Renal cortical epithelial cell (primary cell): ENCODE measurements around the gene CCT5. TPM values are rescaled to one million over a fixed set of nuclear protein-coding genes. Genes with fewer than 3 reads are reported as not detected.
"Not testable (repeated sequence)": the region's sequence is repeated elsewhere in the genome, so short reads cannot be mapped to it uniquely, and the experiment has no call there.

Experiments
- DNase-seq: peaks from one replicate; pipeline ENCODE4 v3.0.0-alpha.2; 2011; ENCODE audit warnings: low read depth
- total RNA-seq: library from RNA; depleted of rRNA; stranded (reverse); fragments of >200 nt; gene quantifications from 2 replicates; pipeline ENCODE4 v1.2.3, GENCODE V29; 2014

The CCT5 gene
- total RNA-seq, 1 donor from 2014 or later, result 519 TPM

GRCh38 chr5:10277773-10278630 is 27.9 kb downstream of the CCT5 start:
- no peak for DNase-seq

- no peak for DNase-seq
Measured at GRCh38 chr5:10278658-10279279, 28.7 kb downstream of the CCT5 start.

GRCh38 chr5:10279328-10279727 is 29.2 kb downstream of the CCT5 start:
- DNase-seq, result no peak

- DNase-seq, result no peak
Measured at GRCh38 chr5:10279925-10280720, 30.0 kb downstream of the CCT5 start.

GRCh38 chr5:10283927-10284635 is 34.0 kb downstream of the CCT5 start:
- peak; percentile 42 for DNase-seq

- DNase-seq, result not testable (repeated sequence)
Measured at GRCh38 chr5:10285362-10285761, 35.3 kb downstream of the CCT5 start.

GRCh38 chr5:10286162-10286861 is 36.2 kb downstream of the CCT5 start:
- no peak for DNase-seq

GRCh38 chr5:10286862-10287227 is 36.8 kb downstream of the CCT5 start:
- DNase-seq, result no peak

- peak; percentile 97 for DNase-seq
Measured at GRCh38 chr5:10288592-10289219, 38.6 kb downstream of the CCT5 start.

- DNase-seq, result peak; percentile 75
Measured at GRCh38 chr5:10289353-10289752, 39.3 kb downstream of the CCT5 start.

- no peak for DNase-seq
Measured at GRCh38 chr5:10289991-10290390, 39.9 kb downstream of the CCT5 start.

GRCh38 chr5:10290438-10290837 is 40.4 kb downstream of the CCT5 start:
- no peak for DNase-seq

GRCh38 chr5:10291692-10292339 is 41.7 kb downstream of the CCT5 start:
- peak; percentile 68 for DNase-seq

GRCh38 chr5:10293907-10294662 is 44.0 kb downstream of the CCT5 start:
- no peak for DNase-seq

GRCh38 chr5:10295619-10296326 is 45.7 kb downstream of the CCT5 start:
- peak; percentile 51 for DNase-seq

- no peak for DNase-seq
Measured at GRCh38 chr5:10297646-10298204, 47.6 kb downstream of the CCT5 start.

GRCh38 chr5:10300246-10300645 is 50.2 kb downstream of the CCT5 start:
- no peak for DNase-seq

GRCh38 chr5:10301266-10301665 is 51.2 kb downstream of the CCT5 start:
- no peak for DNase-seq
